Measurements from ENCODE around the gene AFAP1L2.

AFAP1L2 gene

DNA sequence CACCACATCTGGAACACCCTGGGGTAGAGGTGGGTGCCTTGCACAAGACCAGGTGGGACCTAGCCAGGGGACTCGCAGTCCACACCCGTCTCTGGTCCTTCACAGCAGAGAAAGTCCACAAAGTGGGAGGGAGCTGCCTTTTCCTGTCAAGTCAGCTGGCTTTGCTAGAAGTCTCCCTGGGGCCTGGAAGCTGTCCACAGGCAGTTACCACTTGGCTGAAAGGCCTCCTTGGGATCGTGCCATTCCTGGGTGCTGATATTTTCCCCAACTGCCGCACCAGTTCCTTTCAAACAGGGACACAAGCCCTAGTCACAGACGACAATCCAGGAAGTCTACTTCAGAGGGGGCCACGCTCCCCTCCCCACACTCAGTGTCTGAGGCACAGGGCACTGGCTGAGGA is 75.4 kb downstream of the AFAP1L2 start:
- Histone ChIP-seq H3K27me3 (replicated peaks; ENCODE audit: control insufficient read depth, insufficient read depth, low read length, poor library complexity, severe bottlenecking) (no peaks in the 10 kb centered on the region), H3K36me3 (ENCODE audit: control insufficient read depth, insufficient read depth, low read length) (no peaks in the 10 kb centered on the region), H3K9me3 (ENCODE audit: control insufficient read depth, low read length) (no peaks in the 10 kb centered on the region), H3K27ac (ENCODE audit: insufficient read depth, low read length, poor library complexity, severe bottlenecking) (no peak overlapping the region), H3K4me1 (ENCODE audit: control insufficient read depth, insufficient read depth, low read length, poor library complexity, severe bottlenecking) (no peaks in the 10 kb centered on the region), H3K4me3 (ENCODE audit: insufficient read depth, low read depth, low read length, poor library complexity, severe bottlenecking) (no peak overlapping the region)
- DNase-seq = no peak

DNA sequence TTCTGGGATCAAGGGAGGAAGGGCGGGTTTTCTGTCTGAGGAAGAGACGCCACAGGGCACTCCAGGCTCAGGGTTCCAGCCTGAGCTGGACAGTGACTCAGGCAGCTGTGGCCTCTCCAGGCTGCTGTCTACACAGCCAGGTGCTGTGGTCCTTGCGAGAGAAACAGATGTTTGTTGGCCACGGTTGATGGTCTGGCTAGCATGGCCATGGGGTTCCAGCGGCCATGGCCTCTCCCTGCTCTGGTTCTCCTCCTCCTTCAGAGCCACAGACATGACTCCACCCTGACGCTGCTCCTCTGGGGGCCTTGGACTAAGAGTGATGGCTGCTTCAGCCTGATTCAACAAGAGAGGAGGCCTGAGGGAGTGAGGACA is 75.9 kb downstream of the AFAP1L2 start:
- no peak for DNase-seq
- Histone ChIP-seq H3K4me3 (ENCODE audit: insufficient read depth, low read depth, low read length, poor library complexity, severe bottlenecking) (no peak overlapping the region), H3K4me1 (ENCODE audit: control insufficient read depth, insufficient read depth, low read length, poor library complexity, severe bottlenecking) (no peaks in the 10 kb centered on the region), H3K27me3 (replicated peaks; ENCODE audit: control insufficient read depth, insufficient read depth, low read length, poor library complexity, severe bottlenecking) (no peaks in the 10 kb centered on the region), H3K9me3 (ENCODE audit: control insufficient read depth, low read length) (no peaks in the 10 kb centered on the region), H3K36me3 (ENCODE audit: control insufficient read depth, insufficient read depth, low read length) (no peaks in the 10 kb centered on the region), H3K27ac (ENCODE audit: insufficient read depth, low read length, poor library complexity, severe bottlenecking) (no peak overlapping the region)

DNA sequence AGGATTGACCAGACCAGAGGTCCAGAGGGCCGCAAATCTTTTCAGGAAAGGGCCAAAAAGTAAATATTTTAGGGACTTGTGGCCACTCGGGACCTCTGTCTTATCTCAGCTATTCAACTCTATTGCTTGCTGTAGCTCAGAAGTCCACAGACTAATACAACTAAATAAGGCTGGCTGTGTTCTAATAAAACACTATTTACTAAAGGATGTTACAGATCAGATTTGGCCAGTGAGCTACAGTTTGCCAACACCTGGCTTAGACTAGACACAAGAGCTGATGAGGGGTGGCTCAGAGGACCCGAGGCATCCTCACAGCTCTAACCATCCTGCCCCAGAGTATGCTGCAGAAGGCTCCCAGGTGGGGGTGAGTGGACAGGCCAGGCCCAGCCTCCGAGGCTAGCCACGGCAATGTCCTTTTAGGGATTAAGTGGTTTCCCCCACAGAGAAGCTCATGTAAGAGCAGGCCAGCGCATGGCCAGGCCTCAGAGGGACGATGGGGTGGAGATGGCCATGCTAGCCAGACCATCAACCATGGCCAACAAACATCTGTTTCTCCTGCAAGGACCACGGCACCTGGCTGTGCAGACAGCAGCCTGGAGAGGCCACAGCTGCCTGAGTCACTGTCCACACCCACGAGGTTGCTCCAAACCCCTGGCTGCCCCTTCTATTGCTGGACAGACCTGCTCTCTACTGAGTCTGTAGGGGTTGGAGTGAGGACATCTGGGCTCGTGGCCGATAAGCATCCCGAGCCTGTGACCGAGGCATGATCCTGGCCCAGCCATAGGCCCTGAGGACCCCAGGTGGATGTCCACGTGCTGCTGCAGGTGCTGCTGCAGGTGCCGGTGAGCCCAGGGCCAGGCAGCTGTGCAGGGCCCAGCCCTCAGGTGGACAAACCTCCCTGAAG is 76.5 kb downstream of the AFAP1L2 start:
- Histone ChIP-seq H3K36me3 (ENCODE audit: control insufficient read depth, insufficient read depth, low read length) (no peaks in the 10 kb centered on the region), H3K9me3 (ENCODE audit: control insufficient read depth, low read length) (no peaks in the 10 kb centered on the region), H3K4me3 (ENCODE audit: insufficient read depth, low read depth, low read length, poor library complexity, severe bottlenecking) (no peak overlapping the region), H3K27me3 (replicated peaks; ENCODE audit: control insufficient read depth, insufficient read depth, low read length, poor library complexity, severe bottlenecking) (no peaks in the 10 kb centered on the region), H3K27ac (ENCODE audit: insufficient read depth, low read length, poor library complexity, severe bottlenecking) (no peak overlapping the region), H3K4me1 (ENCODE audit: control insufficient read depth, insufficient read depth, low read length, poor library complexity, severe bottlenecking) (no peaks in the 10 kb centered on the region)
- no peak for DNase-seq

DNA sequence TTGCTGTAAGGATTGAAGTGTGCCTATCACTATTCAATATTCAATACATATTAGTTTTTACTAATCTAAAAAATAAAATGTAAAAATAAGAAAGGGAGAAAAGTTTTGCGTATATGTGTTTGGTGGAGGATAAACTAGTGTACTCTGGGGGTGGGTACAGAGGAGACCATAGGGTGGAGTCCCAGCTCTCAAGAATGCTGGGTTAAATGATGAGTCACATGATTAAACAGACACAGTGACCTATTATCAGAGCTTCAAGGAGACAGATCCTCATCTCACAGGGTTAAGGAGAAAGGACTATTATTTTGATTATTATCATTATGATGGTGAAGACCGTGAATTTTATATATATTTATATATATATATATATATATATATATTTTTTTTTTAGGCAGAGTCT is 77.5 kb downstream of the AFAP1L2 start:
- H3K4me3 ChIP-seq (ENCODE audit: insufficient read depth, low read depth, low read length, poor library complexity, severe bottlenecking) = no peak overlapping the region
- H3K9me3 ChIP-seq (ENCODE audit: control insufficient read depth, low read length) = no peaks in the 10 kb centered on the region
- H3K36me3 ChIP-seq (ENCODE audit: control insufficient read depth, insufficient read depth, low read length) = no peaks in the 10 kb centered on the region
- no peaks in the 10 kb centered on the region for H3K4me1 ChIP-seq (ENCODE audit: control insufficient read depth, insufficient read depth, low read length, poor library complexity, severe bottlenecking)
- no peak overlapping the region for H3K27ac ChIP-seq (ENCODE audit: insufficient read depth, low read length, poor library complexity, severe bottlenecking)
- no peak for DNase-seq
- no peaks in the 10 kb centered on the region for H3K27me3 ChIP-seq (replicated peaks; ENCODE audit: control insufficient read depth, insufficient read depth, low read length, poor library complexity, severe bottlenecking)

DNA sequence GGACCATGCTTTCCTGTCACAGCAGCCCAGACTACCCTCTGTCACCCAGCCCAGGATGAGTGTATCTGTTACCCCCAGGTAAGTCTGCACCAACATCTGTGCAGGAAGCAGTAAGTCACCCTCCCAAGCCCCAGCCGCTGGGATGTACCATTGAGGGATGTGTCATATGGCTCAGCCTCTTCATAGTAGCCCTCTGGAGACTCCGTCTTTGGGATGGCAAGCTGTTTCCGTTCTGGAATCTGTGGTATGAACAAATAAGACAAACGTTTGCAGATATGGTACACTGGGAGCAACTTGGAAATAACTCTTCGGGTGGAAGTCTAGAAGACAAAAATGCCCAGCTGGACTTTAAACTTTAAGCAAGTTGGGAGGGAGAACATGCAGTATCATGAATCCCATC is 81.3 kb downstream of the AFAP1L2 start:
- no peak for DNase-seq
- Histone ChIP-seq H3K27me3 (replicated peaks; ENCODE audit: control insufficient read depth, insufficient read depth, low read length, poor library complexity, severe bottlenecking) (no peaks in the 10 kb centered on the region), H3K4me1 (ENCODE audit: control insufficient read depth, insufficient read depth, low read length, poor library complexity, severe bottlenecking) (no peaks in the 10 kb centered on the region), H3K9me3 (ENCODE audit: control insufficient read depth, low read length) (no peaks in the 10 kb centered on the region), H3K27ac (ENCODE audit: insufficient read depth, low read length, poor library complexity, severe bottlenecking) (no peak overlapping the region), H3K36me3 (ENCODE audit: control insufficient read depth, insufficient read depth, low read length) (no peaks in the 10 kb centered on the region), H3K4me3 (ENCODE audit: insufficient read depth, low read depth, low read length, poor library complexity, severe bottlenecking) (no peak overlapping the region)

DNA sequence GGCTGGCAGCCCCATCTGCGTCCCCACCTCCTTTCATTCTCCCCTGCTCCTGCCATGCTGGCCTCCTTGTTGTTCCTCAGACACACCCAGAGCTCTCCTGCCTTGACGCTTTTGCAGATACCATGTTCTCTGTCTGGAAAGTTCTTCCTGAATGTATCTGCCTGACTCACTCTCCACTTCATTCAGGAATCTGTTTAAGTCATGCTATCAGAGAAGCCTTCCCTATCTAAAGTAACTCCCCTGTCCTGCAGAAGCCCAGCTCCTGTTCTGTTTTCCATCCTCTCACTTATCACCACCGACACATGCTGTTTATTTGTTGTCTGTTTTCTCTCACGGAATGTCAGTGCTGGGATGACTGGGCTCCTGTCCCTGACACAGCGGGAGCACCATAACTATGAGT is 82.0 kb downstream of the AFAP1L2 start:
- H3K4me3 ChIP-seq (ENCODE audit: insufficient read depth, low read depth, low read length, poor library complexity, severe bottlenecking) = no peak overlapping the region
- DNase-seq = no peak
- no peaks in the 10 kb centered on the region for H3K4me1 ChIP-seq (ENCODE audit: control insufficient read depth, insufficient read depth, low read length, poor library complexity, severe bottlenecking)
- H3K36me3 ChIP-seq (ENCODE audit: control insufficient read depth, insufficient read depth, low read length) = no peaks in the 10 kb centered on the region
- no peaks in the 10 kb centered on the region for H3K27me3 ChIP-seq (replicated peaks; ENCODE audit: control insufficient read depth, insufficient read depth, low read length, poor library complexity, severe bottlenecking)
- no peaks in the 10 kb centered on the region for H3K9me3 ChIP-seq (ENCODE audit: control insufficient read depth, low read length)
- H3K27ac ChIP-seq (ENCODE audit: insufficient read depth, low read length, poor library complexity, severe bottlenecking) = no peak overlapping the region

DNA sequence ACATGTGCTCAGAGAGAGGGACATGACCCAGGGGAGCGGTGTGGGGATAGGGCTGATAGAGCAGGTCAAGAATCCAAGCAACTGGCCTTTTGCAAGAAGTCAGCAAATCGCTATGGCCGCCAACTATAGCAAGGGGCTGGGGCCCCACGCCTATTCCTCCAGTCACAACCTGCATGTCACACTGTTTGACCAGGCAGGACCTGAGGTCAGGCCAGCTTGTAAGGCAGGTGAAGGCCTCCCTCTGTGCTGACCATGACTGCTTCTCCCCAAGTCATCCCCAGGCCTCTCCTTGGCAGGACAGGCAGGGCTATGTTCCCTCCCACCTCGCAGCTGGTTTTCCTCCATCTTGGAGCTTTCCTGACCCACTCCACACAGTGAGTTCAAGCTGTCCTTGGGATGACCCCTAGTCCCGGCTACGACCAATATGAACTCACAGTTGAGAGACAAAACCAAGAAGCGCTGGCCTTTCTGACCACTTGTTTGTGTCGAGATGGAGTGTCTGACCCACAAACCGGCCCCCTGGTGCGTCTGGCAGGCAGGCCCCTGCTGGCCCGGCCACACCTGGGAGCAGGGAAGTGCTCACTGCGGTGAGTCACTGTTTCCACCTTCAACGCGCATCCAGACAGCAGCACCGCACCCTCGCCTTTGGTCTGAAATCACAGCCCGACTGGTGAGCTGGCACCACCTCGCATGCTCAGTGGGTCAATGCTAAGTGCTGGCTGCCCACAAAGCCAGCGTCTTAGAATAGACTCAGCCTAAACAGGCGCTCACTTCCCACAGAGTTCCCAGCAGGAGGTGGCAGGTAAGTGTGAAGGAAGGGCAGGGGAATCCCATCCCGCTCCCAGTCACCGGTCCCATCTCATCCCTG is 83.8 kb downstream of the AFAP1L2 start:
- Histone ChIP-seq H3K27ac (ENCODE audit: insufficient read depth, low read length, poor library complexity, severe bottlenecking) (no peak overlapping the region), H3K4me1 (ENCODE audit: control insufficient read depth, insufficient read depth, low read length, poor library complexity, severe bottlenecking) (no peaks in the 10 kb centered on the region), H3K4me3 (ENCODE audit: insufficient read depth, low read depth, low read length, poor library complexity, severe bottlenecking) (no peak overlapping the region), H3K9me3 (ENCODE audit: control insufficient read depth, low read length) (no peaks in the 10 kb centered on the region), H3K27me3 (replicated peaks; ENCODE audit: control insufficient read depth, insufficient read depth, low read length, poor library complexity, severe bottlenecking) (no peaks in the 10 kb centered on the region), H3K36me3 (ENCODE audit: control insufficient read depth, insufficient read depth, low read length) (no peaks in the 10 kb centered on the region)
- no peak for DNase-seq

DNA sequence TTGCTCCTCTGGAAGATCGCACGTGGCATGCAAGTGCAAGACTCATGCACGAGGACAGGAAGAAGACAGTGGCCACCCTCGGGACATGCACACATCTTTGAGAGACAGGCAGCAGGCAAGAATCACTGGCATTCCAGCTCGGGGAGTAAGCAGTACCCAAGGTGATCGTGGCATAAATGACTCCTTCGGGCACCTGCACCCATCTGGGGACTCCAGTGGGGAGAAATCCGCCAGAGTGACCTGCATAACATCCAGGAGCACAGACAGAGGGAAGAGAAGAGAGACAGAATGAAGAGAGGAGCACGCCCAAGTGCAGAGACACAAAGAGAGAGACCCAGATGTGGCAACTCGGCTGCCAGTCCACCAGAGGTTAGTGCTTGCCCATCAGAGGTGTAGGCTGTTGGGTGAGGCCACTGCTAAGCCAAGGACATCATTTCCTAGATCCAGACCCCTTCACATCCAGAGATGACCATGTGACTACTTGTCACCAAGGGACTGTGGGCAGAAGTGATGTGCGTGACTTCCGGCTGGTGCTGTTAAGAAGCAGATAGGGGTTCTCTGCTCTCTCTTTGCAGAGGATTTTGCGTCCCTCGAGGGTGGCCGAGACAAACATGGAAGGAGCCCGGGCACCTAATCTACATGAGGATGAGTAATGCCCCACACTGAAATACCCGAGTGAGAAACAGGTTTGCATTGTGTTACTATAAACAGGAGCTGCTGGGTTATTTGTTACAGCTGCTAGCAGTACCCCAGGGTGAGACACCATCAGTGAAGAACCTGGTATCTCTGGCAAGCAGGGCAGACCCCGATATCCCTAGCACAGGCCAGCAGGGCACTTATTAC is 84.7 kb downstream of the AFAP1L2 start:
- no peak for DNase-seq
- Histone ChIP-seq H3K4me1 (ENCODE audit: control insufficient read depth, insufficient read depth, low read length, poor library complexity, severe bottlenecking) (no peaks in the 10 kb centered on the region), H3K36me3 (ENCODE audit: control insufficient read depth, insufficient read depth, low read length) (no peaks in the 10 kb centered on the region), H3K27ac (ENCODE audit: insufficient read depth, low read length, poor library complexity, severe bottlenecking) (no peak overlapping the region), H3K9me3 (ENCODE audit: control insufficient read depth, low read length) (no peaks in the 10 kb centered on the region), H3K4me3 (ENCODE audit: insufficient read depth, low read depth, low read length, poor library complexity, severe bottlenecking) (no peak overlapping the region), H3K27me3 (replicated peaks; ENCODE audit: control insufficient read depth, insufficient read depth, low read length, poor library complexity, severe bottlenecking) (no peaks in the 10 kb centered on the region)

DNA sequence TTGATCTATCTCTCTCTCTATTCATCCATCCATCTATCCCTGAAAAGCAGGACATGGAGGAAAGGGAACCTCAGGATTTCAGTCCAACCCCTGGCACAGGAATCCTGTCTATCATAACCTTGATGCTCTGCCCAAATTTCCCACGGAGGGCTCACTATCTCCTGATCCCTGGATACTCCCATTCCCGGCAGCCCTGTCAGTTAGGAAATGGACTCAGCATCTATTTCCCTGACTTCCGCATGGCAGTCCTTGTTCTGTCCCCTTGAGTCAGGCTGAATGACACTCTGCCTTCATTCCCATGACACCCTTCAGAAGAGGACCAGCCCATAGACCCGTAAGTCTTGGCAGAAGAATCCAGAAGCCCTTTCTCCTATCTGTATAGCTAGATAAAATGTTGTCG is 87.6 kb downstream of the AFAP1L2 start:
- H3K36me3 ChIP-seq (ENCODE audit: control insufficient read depth, insufficient read depth, low read length) = no peaks in the 10 kb centered on the region
- H3K27me3 ChIP-seq (replicated peaks; ENCODE audit: control insufficient read depth, insufficient read depth, low read length, poor library complexity, severe bottlenecking) = no peaks in the 10 kb centered on the region
- no peak overlapping the region for H3K4me3 ChIP-seq (ENCODE audit: insufficient read depth, low read depth, low read length, poor library complexity, severe bottlenecking)
- no peaks in the 10 kb centered on the region for H3K4me1 ChIP-seq (ENCODE audit: control insufficient read depth, insufficient read depth, low read length, poor library complexity, severe bottlenecking)
- no peaks in the 10 kb centered on the region for H3K9me3 ChIP-seq (ENCODE audit: control insufficient read depth, low read length)
- DNase-seq = no peak
- no peak overlapping the region for H3K27ac ChIP-seq (ENCODE audit: insufficient read depth, low read length, poor library complexity, severe bottlenecking)
